Caco-2 (cell line): ENCODE results near the gene CATSPER2. TPM values are rescaled to one million over a fixed set of nuclear protein-coding genes. Genes with fewer than 3 reads are reported as not detected.
"Not testable (repeated sequence)": the region's sequence is repeated elsewhere in the genome, so short reads cannot be mapped to it uniquely, and the experiment has no call there.

Source experiments
- BruUV-seq: library from RNA; stranded (reverse); fragments of 400-500 nt; replicated peaks from 2 replicates; lab custom pipeline; 2021; lab: Mats Ljungman, UMichigan
- CTCF ChIA-PET: fragments of 300-600 bp; sonication (Branson Sonifier 250); formaldehyde crosslinking; loops from one replicate; lab custom pipeline; 2022; ENCODE audit warnings: antibody characterized with exemption; lab: Charles Lee
- POLR2A ChIA-PET: fragments of 300-600 bp; sonication (Branson Sonifier 250); formaldehyde crosslinking; loops from one replicate; lab custom pipeline; 2022; ENCODE audit warnings: antibody characterized with exemption; lab: Charles Lee
- DNase-seq, 2 experiments: peaks; one replicate each; pipeline versions ENCODE4 v3.0.0 to v3.0.0-alpha.2; 2020 to 2022
- H3K27me3 ChIP-seq: replicated peaks from 2 replicates; pipeline ENCODE4 v1.6.0; 2011; ENCODE audit warnings: low read length; ENCODE audit not compliant: control insufficient read depth, insufficient read depth
- H3K36me3 ChIP-seq: 2 replicates; pipeline ENCODE4 v1.5.1; 2011; ENCODE audit warnings: low read length; ENCODE audit not compliant: control insufficient read depth, insufficient read depth
- H3K4me1 ChIP-seq: fragments of 250-450 bp; sonication (Bioruptor Pico); 2 replicates; pipeline ENCODE4 v1.5.1; 2020; ENCODE audit warnings: mild to moderate bottlenecking
- H3K4me3 ChIP-seq: 2 replicates; pipeline ENCODE4 v1.5.1; 2011; ENCODE audit warnings: low read depth, mild to moderate bottlenecking, control low read depth, low read length
- H3K9me3 ChIP-seq: fragments of 250-450 bp; sonication (Bioruptor Pico); 2 replicates; pipeline ENCODE4 v1.5.1; 2020; ENCODE audit warnings: mild to moderate bottlenecking, moderate library complexity
- H3K27ac Mint-ChIP-seq: one replicate; pipeline ENCODE4 v1.8.0; 2022; ENCODE audit warnings: mixed read lengths; ENCODE audit not compliant: unreplicated experiment
- H3K27me3 Mint-ChIP-seq: one replicate; pipeline ENCODE4 v1.8.0; 2022; ENCODE audit warnings: mixed read lengths; ENCODE audit not compliant: insufficient read depth, unreplicated experiment
- H3K36me3 Mint-ChIP-seq: one replicate; pipeline ENCODE4 v1.8.0; 2022; ENCODE audit warnings: mild to moderate bottlenecking, mixed read lengths; ENCODE audit not compliant: insufficient read depth, unreplicated experiment
- H3K4me1 Mint-ChIP-seq: one replicate; pipeline ENCODE4 v1.8.0; 2022; ENCODE audit warnings: low read depth, mixed read lengths; ENCODE audit not compliant: unreplicated experiment
- H3K4me3 Mint-ChIP-seq: one replicate; pipeline ENCODE4 v1.8.0; 2022; ENCODE audit warnings: mild to moderate bottlenecking, moderate library complexity, mixed read lengths; ENCODE audit not compliant: unreplicated experiment
- H3K9me3 Mint-ChIP-seq: one replicate; pipeline ENCODE4 v1.8.0; 2022; ENCODE audit warnings: mixed read lengths; ENCODE audit not compliant: unreplicated experiment
- intact Hi-C: fragments of 100-400 bp; cut with micrococcal nuclease; formaldehyde crosslinking; loops from one replicate; pipeline ENCODE4 v1.10.0; 2022; ENCODE audit not compliant: unreplicated experiment
- total RNA-seq: library from RNA; stranded (reverse); gene quantifications from 2 replicates; pipeline ENCODE4 v1.2.3, GENCODE V29; 2022

Gene CATSPER2
- total RNA-seq, 1 experiment from 2014 or later = 2.4 TPM

GRCh38 chr15:43599131-43599530 lies 49.5 kb downstream of the CATSPER2 start:
- H3K27ac Mint-ChIP-seq, H3K9me3 Mint-ChIP-seq, POLR2A ChIA-PET, BruUV-seq, intact Hi-C loops, DNase-seq, H3K9me3 ChIP-seq, H3K36me3 ChIP-seq, H3K4me1 ChIP-seq, H3K4me3 Mint-ChIP-seq, H3K4me3 ChIP-seq, CTCF ChIA-PET, H3K36me3 Mint-ChIP-seq, H3K27me3 Mint-ChIP-seq, H3K4me1 Mint-ChIP-seq, H3K27me3 ChIP-seq: not testable (repeated sequence)

GRCh38 chr15:43593328-43594190 lies 55.1 kb downstream of the CATSPER2 start, which contains the start of gene CKMT1B:
TSS of gene CKMT1B (plus strand) at chr15:43594027. CDS start at chr15:43594219, 192 bp downstream.
- H3K9me3 Mint-ChIP-seq, H3K4me1 Mint-ChIP-seq, BruUV-seq, H3K27me3 ChIP-seq, intact Hi-C loops, H3K36me3 ChIP-seq, CTCF ChIA-PET, H3K27ac Mint-ChIP-seq, H3K4me3 ChIP-seq, POLR2A ChIA-PET, DNase-seq, H3K4me3 Mint-ChIP-seq, H3K4me1 ChIP-seq, H3K36me3 Mint-ChIP-seq, H3K27me3 Mint-ChIP-seq, H3K9me3 ChIP-seq: not testable (repeated sequence)

DNA sequence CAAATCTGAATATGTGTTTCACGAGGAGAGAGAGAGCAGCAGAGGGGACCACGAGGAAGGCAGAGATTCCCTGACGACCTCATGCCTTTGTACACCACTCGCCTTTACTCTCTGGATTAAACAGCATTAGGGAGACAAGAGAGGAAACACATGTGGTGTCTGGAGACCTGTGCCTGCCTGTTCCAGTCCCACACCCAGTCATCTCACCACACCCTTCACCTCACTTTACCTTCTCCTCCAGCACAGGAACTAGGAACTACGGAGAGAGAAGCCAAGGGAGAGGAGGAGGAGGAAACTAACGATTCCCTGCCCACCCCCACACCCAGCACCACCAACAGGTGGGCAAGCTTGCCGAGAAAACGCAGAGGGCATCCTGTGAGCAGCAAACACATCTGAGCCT lies 55.8 kb downstream of the CATSPER2 start:
- H3K36me3 ChIP-seq, H3K4me3 Mint-ChIP-seq, H3K4me1 ChIP-seq, DNase-seq, H3K4me3 ChIP-seq, H3K27me3 Mint-ChIP-seq, BruUV-seq, H3K4me1 Mint-ChIP-seq, H3K27me3 ChIP-seq, CTCF ChIA-PET, H3K36me3 Mint-ChIP-seq, POLR2A ChIA-PET, H3K27ac Mint-ChIP-seq, intact Hi-C loops, H3K9me3 Mint-ChIP-seq, H3K9me3 ChIP-seq: not testable (repeated sequence)

DNA sequence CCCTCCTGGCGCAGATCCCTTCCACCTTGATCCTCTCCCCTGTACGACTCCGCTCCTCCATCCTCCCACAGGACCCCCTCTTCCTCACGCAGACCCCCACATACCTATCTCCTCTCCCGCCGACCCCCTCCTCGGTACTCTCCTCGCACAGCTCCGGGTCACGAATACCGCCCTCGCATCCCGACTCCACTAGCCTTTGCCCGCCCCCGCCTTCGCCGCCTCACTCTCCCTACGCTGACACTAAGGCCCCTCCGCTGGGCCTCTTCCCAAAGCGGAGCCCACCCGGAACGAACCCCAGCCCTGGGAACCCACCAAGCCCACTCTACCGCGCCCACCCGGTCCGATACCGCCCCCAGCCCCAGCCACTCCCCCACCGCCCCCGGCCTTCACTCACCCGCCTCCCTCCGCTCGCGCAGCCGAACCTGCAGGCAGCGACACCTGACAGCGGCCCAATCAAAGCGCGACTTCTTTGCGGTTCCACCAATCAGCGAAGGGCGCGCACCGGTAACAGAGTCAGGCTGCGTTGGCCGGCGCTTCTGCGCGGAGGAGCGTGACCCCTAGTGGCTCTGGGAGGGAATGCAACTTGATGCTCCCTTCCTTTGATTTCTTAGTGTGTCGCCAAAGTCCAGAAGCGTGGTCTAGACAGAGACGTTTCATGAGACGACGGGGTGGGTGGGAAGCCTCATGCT lies 58.7 kb downstream of the CATSPER2 start, which contains the start of gene PPIP5K1:
Gene PPIP5K1 (minus strand): TSS at position 431 of the 689 bp plus-strand sequence. CDS start 5,704 bp downstream, outside the sequence.
- H3K4me3 Mint-ChIP-seq, intact Hi-C loops, BruUV-seq: not testable (repeated sequence)

More for the DNA sequence above, 58.7 kb downstream of the CATSPER2 start, which contains the start of gene PPIP5K1:
- H3K36me3 ChIP-seq, H3K36me3 Mint-ChIP-seq, H3K9me3 Mint-ChIP-seq, POLR2A ChIA-PET, H3K4me1 Mint-ChIP-seq, H3K4me3 ChIP-seq, H3K27me3 ChIP-seq, H3K9me3 ChIP-seq, H3K4me1 ChIP-seq, DNase-seq, CTCF ChIA-PET, H3K27ac Mint-ChIP-seq, H3K27me3 Mint-ChIP-seq: not testable (repeated sequence)

Other genes with a start within 250 kb of the CATSPER2 start
- 39.8 and 46.8 TPM in 2 replicates for gene TP53BP1, start 155.7 kb downstream of the CATSPER2 start, total RNA-seq
- gene MAP1A, start 131.2 kb downstream of the CATSPER2 start, total RNA-seq = 0.84 and 0.88 TPM in 2 replicates
- 36.3 and 38.9 TPM in 2 replicates for gene PPIP5K1, start 58.6 kb downstream of the CATSPER2 start, total RNA-seq
- gene CKMT1B, start 54.8 kb downstream of the CATSPER2 start, total RNA-seq = 0.93 and 1.6 TPM in 2 replicates
- gene STRC, start 30.0 kb downstream of the CATSPER2 start, total RNA-seq = 0.07 TPM in 1 of 2 replicates, not detected in the other
- gene CKMT1A, start 45.0 kb upstream of the CATSPER2 start, total RNA-seq = 1.5 and 3.0 TPM in 2 replicates
- 545 and 548 TPM in 2 replicates for gene PDIA3, start 97.6 kb upstream of the CATSPER2 start, total RNA-seq
- gene ELL3, start 128.1 kb upstream of the CATSPER2 start, total RNA-seq = 0.18 TPM in 1 of 2 replicates, not detected in the other
- gene SERF2, start 143.5 kb upstream of the CATSPER2 start, total RNA-seq = 816 and 823 TPM in 2 replicates
- 0.21 and 0.23 TPM in 2 replicates for gene SERINC4, start 151.4 kb upstream of the CATSPER2 start, total RNA-seq
- gene HYPK, start 151.8 kb upstream of the CATSPER2 start, total RNA-seq = 17.9 and 20.4 TPM in 2 replicates
- 37.1 and 37.4 TPM in 2 replicates for gene MFAP1, start 175.8 kb upstream of the CATSPER2 start, total RNA-seq
- 25.3 and 26.9 TPM in 2 replicates for gene WDR76, start 178.2 kb upstream of the CATSPER2 start, total RNA-seq